Measurements from ENCODE around the gene RBM15.

RBM15 gene

GRCh38 chr1:110375490-110375889 is 36.3 kb downstream of the RBM15 start:
- H3K27me3 ChIP-seq (replicated peaks; ENCODE audit: insufficient read depth, low read length): no peaks in the 10 kb centered on the region
- no peaks in the 10 kb centered on the region for H3K9me2 ChIP-seq (replicated peaks; ENCODE audit: insufficient read depth, low read length)
- no peaks in the 10 kb centered on the region for H3K36me3 ChIP-seq (replicated peaks; ENCODE audit: insufficient read depth, low read length)
- H3K79me2 ChIP-seq (ENCODE audit: low read length): no peaks in the 10 kb centered on the region
- no peaks in the 10 kb centered on the region for H3K9me3 ChIP-seq (replicated peaks; ENCODE audit: insufficient read depth, low read length)
- no peak for DNase-seq
- H3K4me3 ChIP-seq (ENCODE audit: low read length): no peak overlapping the region
- no peak overlapping the region for H3K4me2 ChIP-seq (ENCODE audit: low read depth, low read length)
- H3F3A ChIP-seq (ENCODE audit: insufficient read depth, low read length): no peaks in the 10 kb centered on the region
- no peak overlapping the region for H2AFZ ChIP-seq (ENCODE audit: low read length)
- no peak for TF ChIP-seq CTCF (IDR thresholded peaks at IDR 0.05; ENCODE audit: low read length)
- TF ChIP-seq EZH2 (optimal IDR thresholded peaks at IDR 0.05; ENCODE audit: low read depth, low read length): no peak
- TF ChIP-seq EZH2phosphoT487 (IDR thresholded peaks at IDR 0.05; ENCODE audit: low read length): no peak
- no peak overlapping the region for H3K9ac ChIP-seq (ENCODE audit: low read length)
- H3K4me1 ChIP-seq (ENCODE audit: low read length): no peaks in the 10 kb centered on the region
- no peaks in the 10 kb centered on the region for H4K20me1 ChIP-seq (ENCODE audit: insufficient read depth, low read length)
- no peak overlapping the region for H3K27ac ChIP-seq (ENCODE audit: low read length)

- no peak overlapping the region for H3K4me2 ChIP-seq (ENCODE audit: low read depth, low read length)
- H3F3A ChIP-seq (ENCODE audit: insufficient read depth, low read length): no peaks in the 10 kb centered on the region
- H3K9ac ChIP-seq (ENCODE audit: low read length): no peak overlapping the region
- no peaks in the 10 kb centered on the region for H3K9me3 ChIP-seq (replicated peaks; ENCODE audit: insufficient read depth, low read length)
- H3K27me3 ChIP-seq (replicated peaks; ENCODE audit: insufficient read depth, low read length): no peaks in the 10 kb centered on the region
- H3K4me1 ChIP-seq (ENCODE audit: low read length): no peaks in the 10 kb centered on the region
- no peaks in the 10 kb centered on the region for H3K9me2 ChIP-seq (replicated peaks; ENCODE audit: insufficient read depth, low read length)
- no peaks in the 10 kb centered on the region for H3K36me3 ChIP-seq (replicated peaks; ENCODE audit: insufficient read depth, low read length)
- no peaks in the 10 kb centered on the region for H4K20me1 ChIP-seq (ENCODE audit: insufficient read depth, low read length)
- TF ChIP-seq CTCF (IDR thresholded peaks at IDR 0.05; ENCODE audit: low read length) (no peak), EZH2phosphoT487 (IDR thresholded peaks at IDR 0.05; ENCODE audit: low read length) (no peak), EZH2 (optimal IDR thresholded peaks at IDR 0.05; ENCODE audit: low read depth, low read length) (no peak)
- no peak overlapping the region for H3K4me3 ChIP-seq (ENCODE audit: low read length)
- DNase-seq: no peak
- no peak overlapping the region for H3K27ac ChIP-seq (ENCODE audit: low read length)
- no peaks in the 10 kb centered on the region for H3K79me2 ChIP-seq (ENCODE audit: low read length)
- no peak overlapping the region for H2AFZ ChIP-seq (ENCODE audit: low read length)
Observed at GRCh38 chr1:110380672-110381283, 41.6 kb downstream of the RBM15 start.

GRCh38 chr1:110383251-110383990 is 44.2 kb downstream of the RBM15 start:
- Histone ChIP-seq H3K27me3 (replicated peaks; ENCODE audit: insufficient read depth, low read length) (no peaks in the 10 kb centered on the region), H3K36me3 (replicated peaks; ENCODE audit: insufficient read depth, low read length) (no peaks in the 10 kb centered on the region), H4K20me1 (ENCODE audit: insufficient read depth, low read length) (no peaks in the 10 kb centered on the region), H3K9ac (ENCODE audit: low read length) (no peak overlapping the region), H3K79me2 (ENCODE audit: low read length) (no peaks in the 10 kb centered on the region), H3K4me2 (ENCODE audit: low read depth, low read length) (no peak overlapping the region), H3F3A (ENCODE audit: insufficient read depth, low read length) (no peaks in the 10 kb centered on the region), H3K4me3 (ENCODE audit: low read length) (no peak overlapping the region), H3K9me3 (replicated peaks; ENCODE audit: insufficient read depth, low read length) (no peaks in the 10 kb centered on the region), H3K9me2 (replicated peaks; ENCODE audit: insufficient read depth, low read length) (no peaks in the 10 kb centered on the region), H2AFZ (ENCODE audit: low read length) (no peak overlapping the region), H3K27ac (ENCODE audit: low read length) (no peak overlapping the region), H3K4me1 (ENCODE audit: low read length) (no peaks in the 10 kb centered on the region)
- TF ChIP-seq CTCF (IDR thresholded peaks at IDR 0.05; ENCODE audit: low read length) (no peak), EZH2 (optimal IDR thresholded peaks at IDR 0.05; ENCODE audit: low read depth, low read length) (no peak), EZH2phosphoT487 (IDR thresholded peaks at IDR 0.05; ENCODE audit: low read length) (no peak)
- no peak for DNase-seq

Data from MM.1S (cell line).